Uterus (tissue), 4 donors: ENCODE results near the gene SELENOK. TPM values are rescaled to one million over a fixed set of nuclear protein-coding genes. Genes with fewer than 3 reads are reported as not detected.

Experiments used
- DNase-seq, 2 donors: peaks; one replicate each; pipeline ENCODE4 v3.0.0-alpha.2; 2019 to 2020
- H3K27ac ChIP-seq, 2 donors: fragments of 200-600 bp; sonication (generic); 1 replicate in 1 of 2; 2 replicates in 1 of 2; pipeline ENCODE4 v1.5.1; 2016 to 2018
- H3K27me3 ChIP-seq, 2 donors: fragments of 200-600 bp; sonication (generic); one replicate each; pipeline ENCODE4 v1.5.1; 2018 to 2019; ENCODE audit warnings: control low read depth in 1 of 2
- H3K36me3 ChIP-seq, 2 donors: fragments of 200-600 bp; sonication (generic); one replicate each; pipeline ENCODE4 v1.5.1; 2019; ENCODE audit warnings: control low read depth in 1 of 2
- H3K4me1 ChIP-seq, 2 donors: fragments of 200-600 bp; sonication (generic); one replicate each; pipeline ENCODE4 v1.5.1; 2018 to 2019; ENCODE audit warnings: control low read depth in 1 of 2
- H3K4me3 ChIP-seq, 2 donors: fragments of 200-600 bp; sonication (generic); 1 replicate in 1 of 2; 2 replicates in 1 of 2; pipeline ENCODE4 v1.5.1; 2018 to 2019; ENCODE audit warnings: mild to moderate bottlenecking in 1 of 2
- H3K9me3 ChIP-seq, 2 donors: fragments of 200-600 bp; sonication (generic); one replicate each; pipeline ENCODE4 v1.5.1; 2019; ENCODE audit warnings: control low read depth in 1 of 2
- CTCF ChIP-seq, 4 experiments: fragments of 200-600 bp in 2 of 4; fragments of 450-650 bp in 2 of 4; sonication (generic) in 2 of 4; IDR thresholded peaks; one replicate each; pipeline ENCODE4 v1.5.1; 2016 to 2019; ENCODE audit warnings: antibody characterized with exemption in 4 of 4, mild to moderate bottlenecking in 2 of 4, moderate library complexity in 1 of 4
- POLR2A ChIP-seq, 2 donors: fragments of 450-650 bp; IDR thresholded peaks; one replicate each; pipeline ENCODE4 v1.6.1; 2016; ENCODE audit warnings: antibody characterized with exemption in 2 of 2, mild to moderate bottlenecking in 1 of 2, moderate library complexity in 1 of 2
- intact Hi-C: fragments of 100-400 bp; cut with DNase I; formaldehyde crosslinking; loops from one replicate; pipeline ENCODE4 v1.15.1; 2023; ENCODE audit warnings: low total_unique reads
- total RNA-seq, 4 donors: library from RNA; depleted of rRNA in 3 of 4; stranded (reverse); fragments of >200 nt in 3 of 4; gene quantifications; one replicate each; pipeline versions ENCODE4 v1.1.0 to v1.2.4, GENCODE V29; 2014 to 2023
- donor health status: DM: yes; HTN: yes; CAD: no.

The SELENOK gene
- total RNA-seq, 4 donors from 2014 or later = 15.3 to 132 (median 54.0) TPM

DNA sequence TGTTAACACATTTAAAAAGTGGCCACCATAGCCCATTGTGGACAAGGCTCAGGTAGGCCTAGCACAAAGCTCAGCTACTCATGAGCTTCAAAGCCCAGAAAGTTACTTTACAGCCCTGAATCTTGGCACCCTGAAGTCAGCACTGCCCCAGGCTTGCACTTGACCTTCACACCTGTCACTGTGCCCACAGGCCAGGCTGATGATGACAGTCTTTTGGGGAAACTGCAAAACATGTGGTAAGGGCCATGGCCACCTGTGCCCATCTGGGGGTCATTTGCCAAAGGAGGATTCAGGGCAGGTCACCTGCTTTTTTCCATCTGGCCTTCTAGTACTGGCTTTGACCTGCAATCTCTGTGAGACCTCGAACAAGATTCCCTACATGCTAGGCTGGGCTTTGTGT is 56.4 kb downstream of the SELENOK start:
- H3K36me3 ChIP-seq = no peaks in the 10 kb centered on the region
- no peaks in the 10 kb centered on the region for H3K9me3 ChIP-seq
- no peaks in the 10 kb centered on the region for H3K27me3 ChIP-seq
- no peak overlapping the region for H3K27ac ChIP-seq
- DNase-seq = no peak
- intact Hi-C loops = no loop called here
- H3K4me3 ChIP-seq = no peak overlapping the region
- no peaks in the 10 kb centered on the region for H3K4me1 ChIP-seq
- TF ChIP-seq CTCF (IDR thresholded peaks at IDR 0.05) = no peak
- TF ChIP-seq POLR2A (IDR thresholded peaks at IDR 0.05) = no peak

GRCh38 chr3:53834429-53835095 is 57.1 kb downstream of the SELENOK start:
- no peaks in the 10 kb centered on the region for H3K27me3 ChIP-seq
- intact Hi-C loops = no loop called here
- H3K9me3 ChIP-seq = no peaks in the 10 kb centered on the region
- DNase-seq = no peak
- H3K27ac ChIP-seq = no peak overlapping the region
- H3K4me1 ChIP-seq = no peaks in the 10 kb centered on the region
- TF ChIP-seq CTCF (IDR thresholded peaks at IDR 0.05) (no peak), POLR2A (IDR thresholded peaks at IDR 0.05) (no peak)
- no peak overlapping the region for H3K4me3 ChIP-seq
- H3K36me3 ChIP-seq = no peaks in the 10 kb centered on the region

Other genes starting within 250 kb of the SELENOK start
- gene CHDH, start 45.4 kb downstream of the SELENOK start, total RNA-seq = 1 to 10 TPM; 1.8 to 9.1 (median 4.2) TPM
- 1 to 10 TPM in 3 of 4 donors, not detected in 1; 1.3 to 4.6 (median 2.8) TPM for gene IL17RB, start 45.3 kb downstream of the SELENOK start, total RNA-seq
- 10 to 100 TPM; 23.2 to 56.8 (median 31.6) TPM for gene ACTR8, start 9.7 kb downstream of the SELENOK start, total RNA-seq
- 1 to 10 TPM in 3 of 4 donors, under 1 TPM in 1; 0.83 to 5.0 (median 2.5) TPM for gene CACNA2D3, start 230.7 kb upstream of the SELENOK start, total RNA-seq